GM20000 (cell line): ENCODE measurements around the gene TPRN.

Experiments used
- DNase-seq: peaks from one replicate; pipeline ENCODE4 v3.0.0; 2012; ENCODE audit warnings: low spot score
- CTCF ChIP-seq: IDR thresholded peaks from 2 replicates; pipeline ENCODE4 v1.5.1; 2012; ENCODE audit warnings: mild to moderate bottlenecking, control low read depth; ENCODE audit errors: extremely low read depth, missing control alignments

TPRN gene

GRCh38 chr9:137200311-137201204 is at the start of gene TPRN:
Gene TPRN (minus strand): TSS chr9:137200741. CDS start chr9:137200711, 30 bp downstream.
- no peak for TF ChIP-seq CTCF
- DNase-seq = peak; percentile 100

- no peak for TF ChIP-seq CTCF
- DNase-seq = no peak
These were observed 47.3 kb upstream of the TPRN start for GRCh38 chr9:137247916-137248175.

GRCh38 chr9:137247135-137247915 is 46.8 kb upstream of the TPRN start:
- no peak for TF ChIP-seq CTCF
- no peak for DNase-seq

GRCh38 chr9:137245450-137246421 is 45.2 kb upstream of the TPRN start:
- no peak for DNase-seq
- TF ChIP-seq CTCF = no peak

- TF ChIP-seq CTCF = no peak
- DNase-seq = no peak
These were observed 44.2 kb upstream of the TPRN start for GRCh38 chr9:137244486-137245449.
